ENCODE measurements around the gene SPEM2.

Gene SPEM2

DNA sequence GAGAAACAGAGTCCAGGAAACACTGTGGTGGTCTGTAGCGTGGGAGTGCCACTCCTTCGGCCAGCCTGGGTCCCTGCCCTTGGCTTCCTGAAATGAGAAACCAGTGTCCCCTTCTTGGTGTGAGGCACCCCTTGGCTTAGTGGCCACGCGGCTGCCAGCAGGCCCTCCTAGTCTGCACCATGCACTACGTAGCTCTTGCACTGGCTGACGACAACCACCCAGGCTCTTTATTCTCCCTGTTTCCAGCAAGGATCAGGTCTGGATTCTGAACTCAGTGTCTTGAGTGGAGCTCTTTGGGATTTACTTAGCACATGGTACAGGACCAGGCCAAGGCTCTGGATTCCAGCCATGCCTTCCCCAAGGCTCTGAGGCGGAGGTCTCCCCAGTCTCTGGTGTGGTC, 2.1 kb downstream of the SPEM2 start:
- Histone ChIP-seq H3K4me3 (ENCODE audit: low read length) (no peak overlapping the region), H3K9me3 (replicated peaks; ENCODE audit: low read length) (no peaks in the 10 kb centered on the region), H3K4me2 (ENCODE audit: low read length) (no peak overlapping the region)

GRCh38 chr17:7428557-7428956, 3.1 kb downstream of the SPEM2 start, which contains the start of gene SPEM3:
TSS of gene SPEM3 (plus strand) at chr17:7428857. CDS start at chr17:7428903, 46 bp downstream.
- H3K36me3 ChIP-seq (ENCODE audit: insufficient read depth, low read length) = no peaks in the 10 kb centered on the region
- H3K4me3 ChIP-seq (ENCODE audit: low read length) = no peak within 1 kb of the TSS
- no peak within 1 kb of the TSS for H3K4me2 ChIP-seq (ENCODE audit: low read length)
- peaks cover 6% of the 10 kb centered on the region for H3K27me3 ChIP-seq (ENCODE audit: control insufficient read depth, insufficient read depth, low read length)
- no peak within 1 kb of the TSS for H3K9ac ChIP-seq (ENCODE audit: low read depth, low read length)
- H3K9me3 ChIP-seq (replicated peaks; ENCODE audit: low read length) = no peaks in the 10 kb centered on the region
- no peaks in the 10 kb centered on the region for H3K4me1 ChIP-seq (ENCODE audit: control insufficient read depth, insufficient read depth, low read length)

More for the DNA sequence above, 2.1 kb downstream of the SPEM2 start:
- peaks cover 6% of the 10 kb centered on the region for H3K27me3 ChIP-seq (ENCODE audit: control insufficient read depth, insufficient read depth, low read length)
- H3K36me3 ChIP-seq (ENCODE audit: insufficient read depth, low read length) = no peaks in the 10 kb centered on the region
- no peaks in the 10 kb centered on the region for H3K4me1 ChIP-seq (ENCODE audit: control insufficient read depth, insufficient read depth, low read length)
- no peak overlapping the region for H3K9ac ChIP-seq (ENCODE audit: low read depth, low read length)

- H3K4me3 ChIP-seq (ENCODE audit: low read length) = no peak overlapping the region
- no peaks in the 10 kb centered on the region for H3K4me1 ChIP-seq (ENCODE audit: control insufficient read depth, insufficient read depth, low read length)
- peaks cover 6% of the 10 kb centered on the region for H3K27me3 ChIP-seq (ENCODE audit: control insufficient read depth, insufficient read depth, low read length)
- no peaks in the 10 kb centered on the region for H3K36me3 ChIP-seq (ENCODE audit: insufficient read depth, low read length)
- no peak overlapping the region for H3K9ac ChIP-seq (ENCODE audit: low read depth, low read length)
- H3K4me2 ChIP-seq (ENCODE audit: low read length) = no peak overlapping the region
- no peaks in the 10 kb centered on the region for H3K9me3 ChIP-seq (replicated peaks; ENCODE audit: low read length)
Observed at GRCh38 chr17:7429722-7430121, 4.3 kb downstream of the SPEM2 start.

- peaks cover 7% of the 10 kb centered on the region for H3K4me1 ChIP-seq (ENCODE audit: control insufficient read depth, insufficient read depth, low read length)
- H3K4me3 ChIP-seq (ENCODE audit: low read length) = no peak overlapping the region
- no peak overlapping the region for H3K4me2 ChIP-seq (ENCODE audit: low read length)
- no peaks in the 10 kb centered on the region for H3K27me3 ChIP-seq (ENCODE audit: control insufficient read depth, insufficient read depth, low read length)
- H3K9me3 ChIP-seq (replicated peaks; ENCODE audit: low read length) = no peaks in the 10 kb centered on the region
- no peak overlapping the region for H3K9ac ChIP-seq (ENCODE audit: low read depth, low read length)
- H3K36me3 ChIP-seq (ENCODE audit: insufficient read depth, low read length) = no peaks in the 10 kb centered on the region
Observed at GRCh38 chr17:7431231-7431630, 5.8 kb downstream of the SPEM2 start.

- peaks cover 14% of the 10 kb centered on the region for H3K4me1 ChIP-seq (ENCODE audit: control insufficient read depth, insufficient read depth, low read length)
- H3K4me2 ChIP-seq (ENCODE audit: low read length) = no peak overlapping the region
- no peak overlapping the region for H3K9ac ChIP-seq (ENCODE audit: low read depth, low read length)
- no peaks in the 10 kb centered on the region for H3K36me3 ChIP-seq (ENCODE audit: insufficient read depth, low read length)
- H3K4me3 ChIP-seq (ENCODE audit: low read length) = no peak overlapping the region
- H3K9me3 ChIP-seq (replicated peaks; ENCODE audit: low read length) = no peaks in the 10 kb centered on the region
- H3K27me3 ChIP-seq (ENCODE audit: control insufficient read depth, insufficient read depth, low read length) = no peaks in the 10 kb centered on the region
Observed at GRCh38 chr17:7432296-7432695, 6.9 kb downstream of the SPEM2 start.

DNA sequence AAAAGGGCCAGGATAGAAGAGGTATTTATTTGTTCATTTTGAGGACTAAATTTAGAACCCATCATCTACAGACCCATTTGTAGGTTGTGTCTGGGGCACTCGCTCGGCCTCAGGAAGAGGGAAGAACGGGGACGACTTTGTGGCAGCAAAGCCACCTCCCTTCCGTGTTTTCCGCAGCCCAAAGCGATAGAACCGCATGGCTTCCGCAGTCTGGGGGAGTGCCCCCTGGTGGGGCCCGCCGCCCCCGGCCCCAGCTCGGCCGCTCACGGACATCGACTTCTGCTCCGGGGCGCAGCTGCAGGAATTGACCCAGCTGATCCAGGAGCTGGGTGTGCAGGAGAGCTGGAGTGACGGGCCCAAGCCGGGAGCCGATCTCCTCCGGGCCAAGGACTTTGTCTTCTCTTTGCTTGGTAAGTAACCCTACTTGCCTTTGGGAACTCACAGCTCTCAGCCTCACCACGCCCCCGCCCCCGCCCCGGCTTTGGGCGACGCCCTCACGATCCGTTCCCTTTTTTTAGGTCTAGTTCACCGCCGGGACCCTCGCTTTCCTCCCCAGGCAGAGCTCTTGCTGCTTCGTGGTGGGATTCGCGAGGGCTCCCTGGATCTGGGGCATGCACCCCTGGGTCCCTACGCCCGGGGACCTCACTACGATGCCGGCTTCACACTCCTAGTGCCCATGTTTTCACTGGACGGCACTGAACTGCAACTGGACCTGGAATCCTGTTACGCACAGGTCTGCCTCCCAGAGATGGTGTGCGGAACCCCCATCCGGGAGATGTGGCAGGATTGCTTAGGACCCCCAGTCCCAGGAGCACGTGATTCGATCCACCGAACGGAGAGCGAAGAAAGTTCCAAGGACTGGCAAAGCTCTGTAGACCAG, 10.5 kb downstream of the SPEM2 start:
- Histone ChIP-seq H3K4me2 (ENCODE audit: low read length) (peak overlapping the region; percentile 90), H3K36me3 (ENCODE audit: insufficient read depth, low read length) (no peaks in the 10 kb centered on the region), H3K4me3 (ENCODE audit: low read length) (peak overlapping the region; percentile 61), H3K27me3 (ENCODE audit: control insufficient read depth, insufficient read depth, low read length) (peaks cover 9% of the 10 kb centered on the region), H3K4me1 (ENCODE audit: control insufficient read depth, insufficient read depth, low read length) (peaks cover 37% of the 10 kb centered on the region), H3K9me3 (replicated peaks; ENCODE audit: low read length) (no peaks in the 10 kb centered on the region), H3K9ac (ENCODE audit: low read depth, low read length) (no peak overlapping the region)

DNA sequence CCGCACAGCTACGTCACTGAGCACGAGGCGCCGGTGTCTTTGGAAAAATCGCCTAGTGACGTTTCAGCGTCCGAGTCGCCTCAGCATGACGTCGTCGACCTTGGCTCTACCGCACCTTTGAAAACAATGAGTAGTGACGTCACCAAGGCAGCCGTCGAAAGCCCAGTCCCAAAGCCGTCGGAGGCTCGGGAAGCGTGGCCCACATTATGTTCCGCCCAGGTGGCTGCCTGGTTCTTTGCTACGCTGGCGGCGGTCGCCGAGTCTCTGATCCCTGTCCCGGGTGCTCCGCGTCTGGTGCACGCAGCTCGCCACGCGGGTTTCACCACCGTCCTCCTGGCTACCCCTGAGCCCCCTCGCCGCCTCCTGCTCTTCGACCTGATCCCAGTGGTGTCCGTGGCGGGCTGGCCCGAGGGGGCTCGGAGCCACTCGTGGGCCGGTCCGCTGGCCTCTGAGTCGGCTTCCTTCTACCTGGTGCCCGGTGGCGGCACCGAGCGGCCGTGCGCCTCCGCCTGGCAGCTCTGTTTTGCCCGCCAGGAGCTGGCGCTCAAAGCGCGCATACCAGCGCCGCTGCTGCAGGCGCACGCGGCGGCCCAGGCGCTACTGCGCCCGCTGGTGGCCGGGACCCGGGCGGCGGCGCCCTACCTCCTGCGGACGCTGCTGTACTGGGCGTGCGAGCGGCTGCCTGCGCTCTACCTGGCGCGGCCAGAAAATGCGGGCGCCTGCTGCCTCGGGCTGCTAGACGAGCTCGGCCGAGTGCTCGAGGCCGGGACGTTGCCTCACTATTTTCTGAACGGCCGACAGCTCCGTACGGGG, 11.3 kb downstream of the SPEM2 start:
- Histone ChIP-seq H3K4me2 (ENCODE audit: low read length) (peak overlapping the region; percentile 90), H3K9ac (ENCODE audit: low read depth, low read length) (no peak overlapping the region), H3K9me3 (replicated peaks; ENCODE audit: low read length) (no peaks in the 10 kb centered on the region), H3K27me3 (ENCODE audit: control insufficient read depth, insufficient read depth, low read length) (peaks cover 9% of the 10 kb centered on the region), H3K4me1 (ENCODE audit: control insufficient read depth, insufficient read depth, low read length) (peaks cover 41% of the 10 kb centered on the region), H3K4me3 (ENCODE audit: low read length) (peak overlapping the region; percentile 59), H3K36me3 (ENCODE audit: insufficient read depth, low read length) (no peaks in the 10 kb centered on the region)

DNA sequence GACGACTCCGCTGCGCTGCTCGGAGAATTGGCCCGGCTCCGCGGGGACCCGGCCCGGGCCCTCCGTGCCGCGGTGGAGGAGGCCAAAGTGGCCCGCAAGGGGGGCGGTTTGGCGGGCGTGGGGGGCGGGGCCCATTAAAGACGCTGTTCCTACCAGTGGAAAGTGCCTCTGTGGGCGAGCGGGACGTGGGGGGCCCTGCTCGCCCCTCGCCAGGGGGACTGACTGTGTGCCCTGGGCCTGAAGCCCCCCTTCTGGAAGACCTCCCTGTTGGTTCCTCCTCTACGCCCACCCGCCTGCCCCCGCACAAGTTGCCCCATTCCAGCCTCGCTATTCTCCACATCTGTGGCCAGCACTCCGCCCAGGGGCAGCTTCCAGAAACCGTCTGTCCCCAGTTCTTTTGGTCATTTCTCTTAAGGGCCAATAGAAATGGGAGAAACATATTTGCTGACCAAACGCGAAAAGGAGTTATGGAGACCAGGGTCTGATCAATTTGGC, 12.0 kb downstream of the SPEM2 start:
- Histone ChIP-seq H3K27me3 (ENCODE audit: control insufficient read depth, insufficient read depth, low read length) (peaks cover 9% of the 10 kb centered on the region), H3K9ac (ENCODE audit: low read depth, low read length) (no peak overlapping the region), H3K4me3 (ENCODE audit: low read length) (peak overlapping the region; percentile 59), H3K4me2 (ENCODE audit: low read length) (peak overlapping the region; percentile 90), H3K4me1 (ENCODE audit: control insufficient read depth, insufficient read depth, low read length) (peaks cover 41% of the 10 kb centered on the region), H3K9me3 (replicated peaks; ENCODE audit: low read length) (no peaks in the 10 kb centered on the region), H3K36me3 (ENCODE audit: insufficient read depth, low read length) (no peaks in the 10 kb centered on the region)

GRCh38 chr17:7437950-7438614, 12.7 kb downstream of the SPEM2 start:
- H3K4me3 ChIP-seq (ENCODE audit: low read length) = peak overlapping the region; percentile 29
- no peak overlapping the region for H3K9ac ChIP-seq (ENCODE audit: low read depth, low read length)
- H3K4me2 ChIP-seq (ENCODE audit: low read length) = peak overlapping the region; percentile 90
- H3K4me1 ChIP-seq (ENCODE audit: control insufficient read depth, insufficient read depth, low read length) = peaks cover 41% of the 10 kb centered on the region
- peaks cover 9% of the 10 kb centered on the region for H3K27me3 ChIP-seq (ENCODE audit: control insufficient read depth, insufficient read depth, low read length)
- H3K9me3 ChIP-seq (replicated peaks; ENCODE audit: low read length) = no peaks in the 10 kb centered on the region
- no peaks in the 10 kb centered on the region for H3K36me3 ChIP-seq (ENCODE audit: insufficient read depth, low read length)

DNA sequence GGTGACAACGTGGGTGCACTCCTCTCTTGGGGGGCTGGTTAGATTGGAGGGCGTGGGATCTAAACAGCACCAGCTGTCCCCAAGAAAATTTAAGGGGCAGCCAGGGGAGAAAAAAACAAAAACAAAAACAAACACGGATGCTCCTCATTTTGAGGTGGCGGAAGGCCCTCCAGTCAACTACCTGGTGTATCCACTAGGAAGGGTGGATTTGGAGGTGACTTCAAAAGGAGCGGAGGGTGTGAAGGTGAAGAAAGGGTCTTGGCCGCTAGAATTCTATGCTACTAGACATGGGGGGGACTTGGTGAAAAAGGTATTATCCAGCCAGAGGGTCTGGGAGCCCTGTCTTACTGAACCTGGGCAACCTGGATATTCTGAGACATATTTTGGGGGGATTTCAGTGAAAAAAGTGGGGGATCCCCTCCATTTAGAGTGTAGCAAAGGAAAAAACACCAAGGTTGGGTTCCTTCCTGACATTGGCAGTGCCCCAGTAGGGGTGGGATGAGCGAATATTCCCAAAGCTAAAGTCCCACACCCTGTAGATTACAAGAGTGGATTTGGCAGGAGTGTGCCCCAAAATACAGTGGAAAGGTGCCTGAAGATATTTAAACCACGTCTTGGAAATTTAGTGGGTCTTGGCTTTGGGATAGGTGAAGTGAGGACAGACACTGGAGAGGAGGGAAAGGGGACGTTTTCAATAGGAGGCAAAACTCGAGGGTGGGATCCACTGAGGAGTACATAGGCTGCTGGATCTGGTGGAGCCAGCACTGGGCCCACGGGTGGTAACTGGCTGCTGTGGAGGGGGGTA, 13.4 kb downstream of the SPEM2 start:
- Histone ChIP-seq H3K4me3 (ENCODE audit: low read length) (peak overlapping the region; percentile 29), H3K27me3 (ENCODE audit: control insufficient read depth, insufficient read depth, low read length) (peaks cover 9% of the 10 kb centered on the region), H3K36me3 (ENCODE audit: insufficient read depth, low read length) (no peaks in the 10 kb centered on the region), H3K4me1 (ENCODE audit: control insufficient read depth, insufficient read depth, low read length) (peaks cover 45% of the 10 kb centered on the region), H3K4me2 (ENCODE audit: low read length) (peak overlapping the region; percentile 90), H3K9me3 (replicated peaks; ENCODE audit: low read length) (no peaks in the 10 kb centered on the region), H3K9ac (ENCODE audit: low read depth, low read length) (no peak overlapping the region)

All from skeletal muscle satellite cell (primary cell).